HL-60 (cell line): ENCODE data around the gene ATP6V1F.

Experiments used
- TF ChIP-seq, protein P1 (sequence below): IDR thresholded peaks from one replicate; pipeline ENCODE4 v1.5.1; 2011; ENCODE audit warnings: low read length, control low read depth, inconsistent platforms; ENCODE audit not compliant: insufficient read depth
- TF ChIP-seq, protein P2 (sequence below): IDR thresholded peaks from 2 replicates; pipeline ENCODE4 v1.6.1; 2012; ENCODE audit warnings: low read depth; ENCODE audit not compliant: insufficient replicate concordance

DNA sequence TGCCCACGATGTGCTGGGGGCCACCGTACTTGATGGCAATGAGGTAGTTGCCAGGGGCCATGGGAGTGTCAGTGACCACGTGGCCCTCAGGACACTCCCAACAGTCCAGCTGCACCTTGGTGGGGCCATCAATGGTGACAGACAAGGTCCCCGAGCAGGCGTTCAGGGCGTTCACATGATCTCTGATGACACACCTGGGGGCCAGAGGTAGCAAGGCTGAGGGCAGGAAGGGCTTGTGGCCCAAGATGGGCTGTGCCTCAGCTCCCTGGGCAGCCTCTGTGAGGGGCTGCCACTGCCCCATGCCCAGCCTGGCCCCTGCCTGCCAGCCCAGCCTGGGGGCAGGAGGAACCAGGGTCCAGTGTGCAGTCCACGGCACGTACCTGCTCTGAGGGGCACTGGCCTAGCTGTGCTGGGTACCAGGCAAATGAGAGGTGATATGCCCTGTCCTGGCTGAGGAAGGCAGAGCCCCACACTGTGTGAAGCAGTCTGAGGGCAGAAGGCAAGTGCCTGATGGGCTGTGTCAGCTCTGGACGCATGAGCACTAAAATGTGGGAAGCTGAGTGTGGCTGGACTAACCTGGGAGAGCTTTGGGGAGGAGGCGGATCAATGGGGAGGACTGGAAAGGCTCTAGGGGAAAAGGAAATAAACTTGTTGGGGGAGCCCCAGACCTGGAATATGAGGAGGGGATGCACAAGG lies 51.4 kb downstream of the ATP6V1F start:
- TF ChIP-seq, protein P1, sequence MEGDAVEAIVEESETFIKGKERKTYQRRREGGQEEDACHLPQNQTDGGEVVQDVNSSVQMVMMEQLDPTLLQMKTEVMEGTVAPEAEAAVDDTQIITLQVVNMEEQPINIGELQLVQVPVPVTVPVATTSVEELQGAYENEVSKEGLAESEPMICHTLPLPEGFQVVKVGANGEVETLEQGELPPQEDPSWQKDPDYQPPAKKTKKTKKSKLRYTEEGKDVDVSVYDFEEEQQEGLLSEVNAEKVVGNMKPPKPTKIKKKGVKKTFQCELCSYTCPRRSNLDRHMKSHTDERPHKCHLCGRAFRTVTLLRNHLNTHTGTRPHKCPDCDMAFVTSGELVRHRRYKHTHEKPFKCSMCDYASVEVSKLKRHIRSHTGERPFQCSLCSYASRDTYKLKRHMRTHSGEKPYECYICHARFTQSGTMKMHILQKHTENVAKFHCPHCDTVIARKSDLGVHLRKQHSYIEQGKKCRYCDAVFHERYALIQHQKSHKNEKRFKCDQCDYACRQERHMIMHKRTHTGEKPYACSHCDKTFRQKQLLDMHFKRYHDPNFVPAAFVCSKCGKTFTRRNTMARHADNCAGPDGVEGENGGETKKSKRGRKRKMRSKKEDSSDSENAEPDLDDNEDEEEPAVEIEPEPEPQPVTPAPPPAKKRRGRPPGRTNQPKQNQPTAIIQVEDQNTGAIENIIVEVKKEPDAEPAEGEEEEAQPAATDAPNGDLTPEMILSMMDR, result no peak
- TF ChIP-seq, protein P2, sequence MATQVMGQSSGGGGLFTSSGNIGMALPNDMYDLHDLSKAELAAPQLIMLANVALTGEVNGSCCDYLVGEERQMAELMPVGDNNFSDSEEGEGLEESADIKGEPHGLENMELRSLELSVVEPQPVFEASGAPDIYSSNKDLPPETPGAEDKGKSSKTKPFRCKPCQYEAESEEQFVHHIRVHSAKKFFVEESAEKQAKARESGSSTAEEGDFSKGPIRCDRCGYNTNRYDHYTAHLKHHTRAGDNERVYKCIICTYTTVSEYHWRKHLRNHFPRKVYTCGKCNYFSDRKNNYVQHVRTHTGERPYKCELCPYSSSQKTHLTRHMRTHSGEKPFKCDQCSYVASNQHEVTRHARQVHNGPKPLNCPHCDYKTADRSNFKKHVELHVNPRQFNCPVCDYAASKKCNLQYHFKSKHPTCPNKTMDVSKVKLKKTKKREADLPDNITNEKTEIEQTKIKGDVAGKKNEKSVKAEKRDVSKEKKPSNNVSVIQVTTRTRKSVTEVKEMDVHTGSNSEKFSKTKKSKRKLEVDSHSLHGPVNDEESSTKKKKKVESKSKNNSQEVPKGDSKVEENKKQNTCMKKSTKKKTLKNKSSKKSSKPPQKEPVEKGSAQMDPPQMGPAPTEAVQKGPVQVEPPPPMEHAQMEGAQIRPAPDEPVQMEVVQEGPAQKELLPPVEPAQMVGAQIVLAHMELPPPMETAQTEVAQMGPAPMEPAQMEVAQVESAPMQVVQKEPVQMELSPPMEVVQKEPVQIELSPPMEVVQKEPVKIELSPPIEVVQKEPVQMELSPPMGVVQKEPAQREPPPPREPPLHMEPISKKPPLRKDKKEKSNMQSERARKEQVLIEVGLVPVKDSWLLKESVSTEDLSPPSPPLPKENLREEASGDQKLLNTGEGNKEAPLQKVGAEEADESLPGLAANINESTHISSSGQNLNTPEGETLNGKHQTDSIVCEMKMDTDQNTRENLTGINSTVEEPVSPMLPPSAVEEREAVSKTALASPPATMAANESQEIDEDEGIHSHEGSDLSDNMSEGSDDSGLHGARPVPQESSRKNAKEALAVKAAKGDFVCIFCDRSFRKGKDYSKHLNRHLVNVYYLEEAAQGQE, result no peak
